ENCODE measurements around the gene NSL1. TPM values are rescaled to one million over a fixed set of nuclear protein-coding genes. Genes with fewer than 3 reads are reported as not detected.
A peak's percentile ranks its signal among the peaks of the same experiment; 100 is the strongest.

The NSL1 gene
- total and polyA plus RNA-seq, 9 of the 15 experiments (the other 6 are each of a cell fraction or from before 2014, with no cell fraction given): 53.5 to 108 (median 59.1) TPM

DNA sequence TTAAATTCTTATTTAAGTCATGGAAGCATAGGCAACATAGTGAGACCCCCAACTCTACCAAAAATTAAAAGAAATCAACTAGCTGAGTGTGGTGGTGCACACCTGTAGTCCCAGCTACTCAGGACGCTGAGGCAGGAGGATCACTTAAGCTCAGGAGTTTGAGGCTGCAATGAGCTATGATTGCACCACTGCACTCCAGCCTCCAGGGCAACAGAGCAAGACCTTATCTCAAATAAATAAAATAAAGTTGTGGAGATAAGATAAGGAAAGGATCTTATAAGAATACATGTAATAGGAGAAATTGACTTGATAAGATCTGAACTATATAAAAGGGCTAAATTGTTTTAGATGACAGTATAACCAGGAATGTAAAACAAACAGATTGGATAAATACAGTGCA is 89.7 kb downstream of the NSL1 start (continued):
- TF ChIP-seq, protein P1, sequence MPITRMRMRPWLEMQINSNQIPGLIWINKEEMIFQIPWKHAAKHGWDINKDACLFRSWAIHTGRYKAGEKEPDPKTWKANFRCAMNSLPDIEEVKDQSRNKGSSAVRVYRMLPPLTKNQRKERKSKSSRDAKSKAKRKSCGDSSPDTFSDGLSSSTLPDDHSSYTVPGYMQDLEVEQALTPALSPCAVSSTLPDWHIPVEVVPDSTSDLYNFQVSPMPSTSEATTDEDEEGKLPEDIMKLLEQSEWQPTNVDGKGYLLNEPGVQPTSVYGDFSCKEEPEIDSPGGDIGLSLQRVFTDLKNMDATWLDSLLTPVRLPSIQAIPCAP (CRISPR knock-in tag; IDR thresholded peaks at IDR 0.05; ENCODE audit: borderline replicate concordance): no peak
- TF ChIP-seq RBM15 (IDR thresholded peaks at IDR 0.05; ENCODE audit: insufficient read depth, low read length): no peak

DNA sequence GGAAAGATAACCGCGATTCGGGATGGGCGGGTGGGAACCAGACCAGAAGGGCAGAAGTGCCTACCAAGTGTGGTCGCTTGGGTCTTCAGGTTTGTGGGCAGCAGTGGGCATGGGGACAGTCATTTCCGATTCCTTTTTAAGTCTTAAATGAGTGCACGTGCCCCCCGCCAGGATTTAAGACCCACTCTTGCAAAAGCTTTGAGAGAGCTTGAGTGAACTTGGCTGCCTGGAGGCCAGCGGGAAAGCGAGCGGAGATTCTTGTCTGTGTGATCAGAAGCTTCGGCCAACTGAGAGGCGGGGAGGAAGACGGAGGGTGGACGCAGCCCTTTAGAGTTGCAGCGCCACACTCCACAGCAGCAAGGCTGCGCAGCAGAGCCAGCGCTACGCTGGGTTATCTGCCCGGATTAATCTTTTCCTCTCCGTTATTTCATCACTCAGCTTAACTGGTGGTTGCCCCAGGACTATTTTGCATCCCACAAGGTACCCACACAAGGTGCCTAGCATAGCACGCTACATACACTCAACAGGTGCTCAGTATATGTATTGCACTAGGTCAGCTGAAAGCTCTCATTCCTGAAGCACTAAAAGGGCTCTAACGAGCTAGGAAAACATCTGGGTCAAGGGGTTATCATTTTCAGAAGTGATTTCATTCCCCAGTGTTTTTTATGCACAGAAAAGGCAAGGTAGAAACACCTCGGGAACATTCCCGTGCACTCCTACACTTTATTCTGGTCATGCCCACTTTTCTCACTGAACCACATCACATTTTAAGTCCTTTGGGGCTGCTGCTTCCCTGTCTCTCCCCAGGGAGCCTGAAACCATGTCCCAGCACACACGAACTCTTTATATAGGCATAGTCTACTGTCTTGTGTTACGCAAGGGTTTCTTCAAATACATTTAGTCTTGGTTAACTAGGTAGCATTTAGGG is 90.4 kb downstream of the NSL1 start:
- 6% methylated on average over 27 of the region's 27 CpGs for WGBS (ENCODE audit: insufficient coverage, low coverage, missing lambda C conversion rate)
- H3K27ac ChIP-seq (ENCODE audit: extremely low read depth, low read depth, low read length): no peak overlapping the region
- H4K20me1 ChIP-seq (replicated peaks; ENCODE audit: control insufficient read depth, insufficient read depth, low read length): no peaks in the 10 kb centered on the region
- H3K27me3 ChIP-seq (ENCODE audit: control insufficient read depth in 2 of 2, insufficient read depth in 2 of 2, low read length in 2 of 2): peaks cover 38% of the 10 kb centered on the region in 2 experiments
- no peak overlapping the region for H3K4me3 ChIP-seq
- ChIA-PET POLR2A (interaction anchor here (0.6 to 1.8 kb wide), 4 partner anchors 8 to 93 kb away, joined by 3 to 7 read pairs (median 4); partner anchors contain the start of gene ATF3), CTCF (ENCODE audit: low intra/inter-chr PET ratio) (interaction anchor here (1.4 kb wide), 1 partner anchor 81 kb away, joined by 3 read pairs; no protein-coding TSS in a partner anchor)
- BruUV-seq (replicated peaks): no TSS peak
- H3K9ac ChIP-seq (ENCODE audit: insufficient read depth in 1 of 2, low read depth in 2 of 2, low read length in 2 of 2): no peak overlapping the region
- intact Hi-C loops (cut with micrococcal nuclease): no loop called here
- H3K79me2 ChIP-seq (ENCODE audit: control insufficient read depth, insufficient read depth, low read length): no peaks in the 10 kb centered on the region
- H3K4me1 ChIP-seq (replicated peaks in 1 of 2; ENCODE audit: control insufficient read depth in 2 of 2, insufficient read depth in 2 of 2, low read length in 2 of 2): peaks cover 19 to 23% of the 10 kb centered on the region in 2 experiments
- H3K9me3 ChIP-seq (replicated peaks; ENCODE audit: control insufficient read depth, insufficient read depth, low read depth, low read length): no peaks in the 10 kb centered on the region
- in situ Hi-C loops (cut with MboI): no loop called here
- ATAC-seq: peak; percentile 69
- peak in 3 of 4 experiments; percentile 11 to 50 (median 24) for DNase-seq (ENCODE audit: extremely low read depth in 1 of 4, low spot score in 3 of 4)
- no peaks in the 10 kb centered on the region for H3K9me1 ChIP-seq (ENCODE audit: control insufficient read depth, insufficient read depth, low read length)
- peak; percentile 62 for FAIRE-seq
- no peaks in the 10 kb centered on the region for H3K36me3 ChIP-seq (ENCODE audit: control insufficient read depth, insufficient read depth, low read length)
- peak overlapping the region; percentile 30; the same call in 1 of the 2 replicates for H3K4me2 ChIP-seq (ENCODE audit: insufficient read depth, low read length)
- 0 out of 2 replicates have a peak overlapping the region, but pooled peaks have one; percentile 22 for H2AFZ ChIP-seq (ENCODE audit: low read depth, low read length)
- TF ChIP-seq LEF1 (IDR thresholded peaks at IDR 0.05): no peak
- peak; percentile 53; the same call in 1 of the 2 replicates for TF ChIP-seq BHLHE40 (IDR thresholded peaks at IDR 0.05; ENCODE audit: low read length)
- TF ChIP-seq, protein P2, sequence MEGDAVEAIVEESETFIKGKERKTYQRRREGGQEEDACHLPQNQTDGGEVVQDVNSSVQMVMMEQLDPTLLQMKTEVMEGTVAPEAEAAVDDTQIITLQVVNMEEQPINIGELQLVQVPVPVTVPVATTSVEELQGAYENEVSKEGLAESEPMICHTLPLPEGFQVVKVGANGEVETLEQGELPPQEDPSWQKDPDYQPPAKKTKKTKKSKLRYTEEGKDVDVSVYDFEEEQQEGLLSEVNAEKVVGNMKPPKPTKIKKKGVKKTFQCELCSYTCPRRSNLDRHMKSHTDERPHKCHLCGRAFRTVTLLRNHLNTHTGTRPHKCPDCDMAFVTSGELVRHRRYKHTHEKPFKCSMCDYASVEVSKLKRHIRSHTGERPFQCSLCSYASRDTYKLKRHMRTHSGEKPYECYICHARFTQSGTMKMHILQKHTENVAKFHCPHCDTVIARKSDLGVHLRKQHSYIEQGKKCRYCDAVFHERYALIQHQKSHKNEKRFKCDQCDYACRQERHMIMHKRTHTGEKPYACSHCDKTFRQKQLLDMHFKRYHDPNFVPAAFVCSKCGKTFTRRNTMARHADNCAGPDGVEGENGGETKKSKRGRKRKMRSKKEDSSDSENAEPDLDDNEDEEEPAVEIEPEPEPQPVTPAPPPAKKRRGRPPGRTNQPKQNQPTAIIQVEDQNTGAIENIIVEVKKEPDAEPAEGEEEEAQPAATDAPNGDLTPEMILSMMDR (IDR thresholded peaks at IDR 0.05 in 2 of 3, conservative IDR thresholded peaks at IDR 0.05 in 1 of 3; ENCODE audit: insufficient read depth in 2 of 3, low read depth in 1 of 3, low read length in 3 of 3): peak in 2 of 3 experiments; percentile 17 to 28; a peak in 2 of 6 replicates
- TF ChIP-seq KLF6 (CRISPR knock-in tag; IDR thresholded peaks at IDR 0.05; ENCODE audit: borderline replicate concordance): no peak
- TF ChIP-seq, protein P3, sequence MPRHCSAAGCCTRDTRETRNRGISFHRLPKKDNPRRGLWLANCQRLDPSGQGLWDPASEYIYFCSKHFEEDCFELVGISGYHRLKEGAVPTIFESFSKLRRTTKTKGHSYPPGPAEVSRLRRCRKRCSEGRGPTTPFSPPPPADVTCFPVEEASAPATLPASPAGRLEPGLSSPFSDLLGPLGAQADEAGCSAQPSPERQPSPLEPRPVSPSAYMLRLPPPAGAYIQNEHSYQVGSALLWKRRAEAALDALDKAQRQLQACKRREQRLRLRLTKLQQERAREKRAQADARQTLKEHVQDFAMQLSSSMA (CRISPR knock-in tag; IDR thresholded peaks at IDR 0.05): no peak
- peak; percentile 17; the same call in 1 of the 2 replicates for TF ChIP-seq L3MBTL2 (IDR thresholded peaks at IDR 0.05)
- peak; percentile 63 for TF ChIP-seq CEBPG (CRISPR knock-in tag; IDR thresholded peaks at IDR 0.05)
- peak; percentile 50 to 78 for TF ChIP-seq CEBPG (tag; conservative IDR thresholded peaks at IDR 0.05 in 1 of 2, IDR thresholded peaks at IDR 0.05 in 1 of 2)
- TF ChIP-seq, protein P4, sequence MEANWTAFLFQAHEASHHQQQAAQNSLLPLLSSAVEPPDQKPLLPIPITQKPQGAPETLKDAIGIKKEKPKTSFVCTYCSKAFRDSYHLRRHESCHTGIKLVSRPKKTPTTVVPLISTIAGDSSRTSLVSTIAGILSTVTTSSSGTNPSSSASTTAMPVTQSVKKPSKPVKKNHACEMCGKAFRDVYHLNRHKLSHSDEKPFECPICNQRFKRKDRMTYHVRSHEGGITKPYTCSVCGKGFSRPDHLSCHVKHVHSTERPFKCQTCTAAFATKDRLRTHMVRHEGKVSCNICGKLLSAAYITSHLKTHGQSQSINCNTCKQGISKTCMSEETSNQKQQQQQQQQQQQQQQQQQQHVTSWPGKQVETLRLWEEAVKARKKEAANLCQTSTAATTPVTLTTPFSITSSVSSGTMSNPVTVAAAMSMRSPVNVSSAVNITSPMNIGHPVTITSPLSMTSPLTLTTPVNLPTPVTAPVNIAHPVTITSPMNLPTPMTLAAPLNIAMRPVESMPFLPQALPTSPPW (CRISPR knock-in tag; IDR thresholded peaks at IDR 0.05): no peak

Measured in K562 (cell line).